GM18519 (cell line): ENCODE measurements around the gene TRPM8.
"Not testable (repeated sequence)": the region's sequence is repeated elsewhere in the genome, so short reads cannot be mapped to it uniquely, and the experiment has no call there.

Experiments used
- ATAC-seq: cut with Tn5 transposase; IDR thresholded peaks from one replicate; pipeline ENCODE4 v1.9.1; 2021; ENCODE audit warnings: mild to moderate bottlenecking, moderate library complexity; ENCODE audit not compliant: unreplicated experiment, low FRiP score

The TRPM8 gene

DNA sequence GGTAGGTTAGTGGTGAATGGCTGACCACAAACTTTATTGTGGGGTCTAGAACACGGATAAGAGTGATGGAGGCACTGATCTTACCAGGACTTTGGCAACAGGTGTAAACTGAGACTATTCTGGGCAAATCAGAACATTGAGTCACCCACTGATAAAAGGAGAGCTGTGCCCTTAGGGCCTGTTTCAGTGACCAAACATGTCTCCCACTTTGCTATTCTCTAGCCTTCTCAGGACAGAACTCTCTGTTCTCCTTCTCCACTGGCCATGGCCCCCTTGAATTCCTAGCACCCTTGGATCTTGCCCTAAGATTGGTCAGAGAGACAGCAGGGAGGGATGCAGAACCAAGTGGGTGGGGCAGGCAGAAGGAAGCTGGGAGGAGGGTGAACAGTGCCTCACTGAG is 18.3 kb downstream of the TRPM8 start:
- ATAC-seq: no peak

DNA sequence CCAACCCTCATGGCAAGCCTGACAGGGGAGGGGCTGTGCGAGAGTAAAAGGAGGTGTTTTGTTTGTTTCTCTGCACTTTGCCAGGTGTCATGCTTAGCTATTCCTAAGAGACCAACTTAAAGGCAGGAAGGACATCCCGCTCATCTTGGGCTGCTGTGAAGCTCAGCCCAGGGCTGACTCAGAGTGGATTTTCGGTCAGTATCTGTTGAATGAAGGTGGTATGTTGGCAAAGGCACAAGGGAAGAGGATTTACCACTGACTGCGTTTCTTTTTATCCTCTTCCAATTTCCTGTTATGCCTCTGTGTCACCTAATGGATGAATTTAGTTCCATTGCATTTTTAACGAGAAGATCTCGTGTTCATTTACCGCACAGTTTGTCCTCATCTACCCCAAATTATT is 18.9 kb downstream of the TRPM8 start:
- ATAC-seq: no peak

DNA sequence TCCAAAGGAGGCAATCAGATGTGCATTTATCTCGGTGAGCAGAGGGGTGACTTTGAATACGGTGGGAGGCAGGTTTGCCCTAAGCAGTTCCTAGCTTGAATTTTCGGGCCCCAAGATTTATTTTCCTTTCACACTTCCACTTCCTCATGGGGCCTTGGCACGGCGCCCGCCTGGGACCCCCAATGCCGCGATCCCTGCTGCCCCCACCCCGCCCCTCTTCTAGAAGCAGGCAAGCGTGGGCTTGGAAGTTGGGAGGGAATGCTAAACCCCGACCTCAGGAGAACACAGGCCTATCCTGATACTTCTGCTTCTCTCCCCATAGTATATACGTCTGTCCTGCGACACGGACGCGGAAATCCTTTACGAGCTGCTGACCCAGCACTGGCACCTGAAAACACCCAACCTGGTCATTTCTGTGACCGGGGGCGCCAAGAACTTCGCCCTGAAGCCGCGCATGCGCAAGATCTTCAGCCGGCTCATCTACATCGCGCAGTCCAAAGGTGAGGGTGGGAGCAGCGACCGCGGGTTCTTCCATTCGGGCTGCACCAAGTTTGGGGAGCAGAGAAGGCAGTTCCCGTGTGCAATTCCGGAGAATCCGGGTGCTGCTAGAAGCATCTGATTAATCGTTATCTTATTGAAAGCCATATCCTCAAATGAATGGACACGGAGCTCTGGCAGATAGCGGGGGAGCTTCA is 21.6 kb downstream of the TRPM8 start:
- ATAC-seq: no peak

DNA sequence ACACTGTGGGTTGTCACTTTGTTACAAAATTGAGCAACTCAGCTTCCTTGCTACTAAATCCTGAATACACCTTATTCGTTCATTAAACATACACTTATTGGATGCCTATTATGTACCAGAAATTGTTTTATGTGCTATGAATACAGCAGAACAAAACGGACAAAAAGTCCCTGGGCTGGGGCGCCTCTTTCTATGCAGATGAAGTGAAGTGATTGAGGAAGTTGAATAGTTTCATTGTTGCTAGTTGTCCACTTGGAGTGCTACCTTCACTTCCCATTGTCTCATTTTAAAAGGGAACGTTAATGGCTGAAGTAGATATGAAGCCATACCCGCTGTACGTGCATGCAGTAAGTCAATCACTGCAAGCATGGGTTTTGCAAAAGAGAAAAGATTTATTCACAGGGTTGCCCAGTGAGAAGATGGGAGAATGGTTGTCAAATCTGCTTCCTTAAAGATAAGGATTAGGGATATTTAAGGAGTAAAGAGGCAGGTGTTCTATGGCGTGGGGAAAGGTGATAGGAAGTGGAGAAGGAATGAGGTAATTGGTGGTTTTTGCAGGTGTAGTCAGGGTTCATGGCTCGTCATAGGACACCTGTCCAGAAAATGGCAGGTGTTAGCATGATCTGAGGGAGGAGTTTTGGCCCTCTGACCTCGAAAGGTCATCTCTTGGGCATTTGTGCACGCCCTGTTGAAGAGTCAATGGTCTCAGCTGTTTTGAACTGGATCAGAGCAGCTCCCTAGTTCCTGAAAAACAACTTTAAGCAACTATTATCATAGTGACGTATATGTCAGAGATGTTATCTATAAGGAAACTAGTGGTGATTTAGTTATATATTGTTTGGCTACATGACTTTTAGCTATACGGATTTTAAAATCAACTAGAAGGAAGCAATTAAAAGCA is 23.5 kb downstream of the TRPM8 start:
- ATAC-seq: no peak

DNA sequence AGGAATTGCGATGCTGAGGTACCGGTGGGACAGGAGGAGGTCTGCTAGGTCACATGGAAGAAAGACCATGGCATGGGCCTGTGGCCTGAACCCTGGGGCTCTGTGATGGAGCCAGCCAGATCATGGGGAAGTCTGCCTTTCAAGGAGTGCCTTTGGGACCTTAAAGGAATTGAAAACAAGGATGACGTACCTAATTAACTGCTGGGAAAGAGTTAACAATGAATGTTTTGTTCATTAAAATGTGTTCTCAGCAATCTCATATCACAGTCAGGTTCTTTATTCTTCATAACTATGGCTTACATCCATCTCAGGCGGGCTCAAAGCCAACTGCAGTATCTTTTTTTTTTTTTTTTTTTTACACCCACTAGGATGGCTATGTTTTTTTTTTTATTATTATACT is 25.6 kb downstream of the TRPM8 start:
- ATAC-seq: no peak

DNA sequence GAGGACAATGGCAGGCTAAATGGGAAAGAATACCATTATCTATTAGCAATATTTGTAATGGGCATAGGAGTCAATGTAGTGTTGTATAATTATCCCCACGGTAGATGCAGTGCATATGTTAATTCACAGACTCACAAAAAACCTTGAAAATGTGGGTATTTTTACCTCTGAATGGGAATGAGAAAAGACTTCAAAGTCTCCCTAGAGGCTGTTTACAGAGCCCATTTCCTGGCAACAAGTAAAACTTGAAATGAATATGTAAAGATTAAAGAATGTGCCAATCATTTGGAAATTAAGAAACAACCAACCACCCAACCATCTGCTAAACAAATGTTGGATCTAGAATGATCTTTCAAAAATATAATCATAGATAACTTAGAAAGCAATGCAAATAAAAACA is 27.1 kb downstream of the TRPM8 start:
- ATAC-seq: no peak

DNA sequence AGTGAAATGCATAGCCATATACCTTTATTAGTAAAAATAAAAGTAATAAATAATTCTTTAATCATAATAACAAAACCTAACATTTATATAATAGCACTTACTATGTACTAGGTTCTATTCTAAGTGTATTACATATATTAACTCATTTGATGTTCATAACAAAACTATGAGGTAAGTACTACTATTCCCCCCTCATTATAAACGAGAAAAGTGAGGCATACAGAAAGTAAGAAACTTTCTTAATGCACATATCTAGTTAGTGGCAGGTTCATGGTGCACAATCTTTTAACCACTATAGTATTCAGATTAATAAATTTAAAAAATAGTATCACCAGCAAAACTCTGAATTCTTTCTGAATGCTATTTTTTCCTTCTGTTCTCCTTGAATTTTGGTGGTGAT is 27.5 kb downstream of the TRPM8 start:
- no peak for ATAC-seq

DNA sequence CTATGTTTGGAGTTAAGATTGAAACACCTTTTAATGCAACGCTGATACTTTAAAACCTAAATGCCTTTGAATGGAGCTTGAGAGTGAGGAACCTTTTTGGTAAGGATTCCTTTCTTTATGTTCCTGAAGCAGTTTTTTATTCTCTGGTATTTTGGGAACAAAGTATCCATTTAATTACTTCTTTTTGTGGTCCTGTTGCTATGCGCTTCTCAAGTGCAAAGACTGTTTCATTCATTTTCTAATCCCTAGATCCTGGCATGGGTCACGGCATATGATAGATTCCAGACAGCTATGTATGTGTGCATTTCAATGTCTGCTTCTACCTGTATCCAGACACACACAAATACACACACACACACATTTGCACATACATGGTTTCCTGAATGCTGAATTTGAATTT is 28.0 kb downstream of the TRPM8 start:
- no peak for ATAC-seq

DNA sequence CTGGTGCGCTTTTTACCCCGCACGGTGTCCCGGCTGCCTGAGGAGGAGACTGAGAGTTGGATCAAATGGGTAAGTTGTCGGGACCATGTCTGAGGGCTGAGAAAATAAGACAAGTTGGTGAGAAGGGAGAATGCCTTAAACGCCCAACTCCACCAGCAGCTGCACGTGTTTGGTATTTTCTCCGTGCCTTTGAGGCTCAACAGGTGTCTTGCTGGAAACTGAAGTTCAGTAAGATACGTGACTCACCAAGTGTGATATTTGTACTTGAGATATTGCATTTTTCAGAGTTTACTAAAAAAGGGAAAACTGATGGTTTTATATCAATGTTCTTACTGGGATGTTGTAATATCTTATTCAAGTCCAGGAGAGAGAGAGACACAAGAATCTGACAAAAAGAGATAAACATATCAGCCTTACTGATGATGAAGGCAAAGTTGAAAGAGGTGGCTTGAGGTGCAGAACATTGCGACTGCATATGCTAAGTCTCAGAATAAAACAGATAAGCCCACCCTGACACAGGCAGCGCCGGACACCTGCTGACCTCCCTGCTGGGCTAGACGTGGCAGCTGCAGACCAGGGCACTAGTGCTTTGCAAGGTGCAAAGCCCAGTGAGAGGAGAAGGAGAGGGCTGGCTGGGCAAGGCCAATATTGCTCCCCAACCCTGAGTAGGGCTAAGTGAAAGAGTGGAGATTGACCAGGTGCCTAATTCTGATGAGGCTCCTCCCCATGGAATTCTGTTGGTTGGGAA is 33.1 kb downstream of the TRPM8 start:
- ATAC-seq: no peak

DNA sequence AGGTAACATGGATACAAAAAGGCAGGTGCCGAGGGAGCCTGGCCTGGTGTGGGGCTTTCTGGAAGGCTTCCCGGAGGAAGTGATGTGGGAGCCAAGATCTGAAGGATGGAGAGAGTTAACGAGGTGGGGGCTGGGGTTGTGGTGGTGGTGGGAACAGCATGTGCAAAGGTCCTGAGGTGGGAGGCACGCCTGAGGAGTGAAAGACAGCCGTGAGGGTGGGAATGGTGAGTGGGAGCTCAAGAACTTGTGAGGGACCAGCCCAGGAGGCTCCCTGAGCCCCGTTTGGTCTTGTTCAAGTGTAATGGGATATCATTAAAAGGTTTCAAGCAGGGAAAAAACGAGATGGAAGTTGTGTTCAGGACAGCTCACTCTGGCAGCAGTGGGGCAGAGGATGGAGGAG is 35.2 kb downstream of the TRPM8 start:
- ATAC-seq: no peak

DNA sequence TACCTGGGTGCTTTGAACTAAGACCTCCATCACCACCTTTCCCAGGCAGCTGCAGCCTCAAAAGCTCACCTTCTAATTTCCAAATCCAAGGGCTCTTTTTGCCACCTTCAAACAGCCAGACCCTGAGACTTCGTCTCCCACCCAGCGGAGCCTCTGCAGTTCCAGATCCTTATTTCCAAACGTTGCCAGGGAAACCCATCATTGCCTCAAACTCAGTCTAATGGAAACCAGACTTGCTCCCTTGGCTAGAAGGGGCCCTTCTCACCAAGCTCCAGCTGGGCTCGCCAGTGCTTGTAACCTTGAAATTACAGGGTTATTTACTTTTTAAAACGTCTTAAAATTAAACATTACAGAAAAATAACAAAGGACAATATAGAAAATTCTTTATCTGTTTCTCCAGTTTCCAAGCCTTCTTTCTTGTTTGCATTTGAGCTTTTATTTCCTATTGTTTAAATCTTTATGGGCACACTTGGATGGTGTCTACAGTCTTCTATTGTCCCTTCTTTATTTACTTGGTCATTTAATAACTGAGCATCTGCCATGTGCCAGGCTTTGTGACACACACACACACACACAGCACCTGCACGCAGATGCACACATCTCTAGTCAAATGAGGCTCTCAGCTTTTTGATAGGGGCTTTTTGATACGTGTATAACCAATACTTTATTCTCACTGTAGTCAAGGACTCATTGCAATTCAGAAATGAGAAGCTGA is 36.1 kb downstream of the TRPM8 start:
- no peak for ATAC-seq

DNA sequence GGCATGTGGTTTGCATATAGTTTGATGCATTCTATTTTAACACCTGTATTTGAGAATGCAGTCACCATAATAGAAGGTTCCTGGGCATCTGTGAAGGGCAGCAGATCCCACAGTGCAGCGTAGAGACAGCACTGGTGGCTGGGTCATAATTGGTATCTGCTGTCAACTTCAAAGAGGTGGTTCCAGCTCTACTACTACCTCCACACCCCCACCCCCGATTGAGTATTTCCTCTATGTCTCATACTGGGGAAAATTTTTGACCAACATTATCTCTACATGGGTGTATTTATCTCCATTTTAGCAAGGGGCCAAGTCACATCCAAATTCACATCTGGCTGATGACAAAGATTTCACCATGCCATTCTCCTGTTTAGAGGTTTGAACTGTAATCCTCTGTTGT is 43.0 kb downstream of the TRPM8 start:
- no peak for ATAC-seq

DNA sequence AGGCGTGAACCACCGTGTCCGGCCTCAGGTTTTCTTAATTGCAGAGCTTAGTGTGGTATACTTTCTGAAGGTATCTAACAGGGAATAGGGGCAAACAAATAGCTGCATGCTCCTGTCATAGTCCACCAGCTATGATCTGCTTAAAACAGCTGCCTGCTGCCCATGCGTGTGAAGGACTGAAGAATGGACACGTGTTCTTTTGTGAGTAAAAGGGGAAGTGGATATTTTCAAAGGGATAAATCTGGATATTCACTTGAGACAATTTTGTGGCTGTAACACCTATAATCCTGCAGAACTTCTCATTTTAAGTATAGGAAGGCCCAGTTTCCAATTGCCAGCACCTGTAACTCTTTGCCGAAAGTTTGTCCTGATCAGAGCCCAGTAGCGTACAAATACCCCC is 44.7 kb downstream of the TRPM8 start:
- no peak for ATAC-seq

DNA sequence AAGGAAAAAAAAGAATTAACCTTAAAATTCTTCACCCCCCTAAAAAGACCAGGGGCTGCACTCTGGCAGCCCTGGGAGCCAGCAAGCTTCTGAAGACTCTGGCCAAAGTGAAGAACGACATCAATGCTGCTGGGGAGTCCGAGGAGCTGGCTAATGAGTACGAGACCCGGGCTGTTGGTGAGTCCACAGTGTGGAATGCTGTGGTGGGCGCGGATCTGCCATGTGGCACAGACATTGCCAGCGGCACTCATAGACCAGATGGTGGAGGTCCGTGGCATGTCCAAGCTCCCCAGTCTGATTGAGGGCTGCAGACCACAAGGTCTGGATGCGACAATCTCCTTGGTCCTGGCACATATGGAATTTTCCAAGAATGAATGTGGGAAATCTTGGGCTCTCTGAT is 47.4 kb downstream of the TRPM8 start:
- no peak for ATAC-seq

DNA sequence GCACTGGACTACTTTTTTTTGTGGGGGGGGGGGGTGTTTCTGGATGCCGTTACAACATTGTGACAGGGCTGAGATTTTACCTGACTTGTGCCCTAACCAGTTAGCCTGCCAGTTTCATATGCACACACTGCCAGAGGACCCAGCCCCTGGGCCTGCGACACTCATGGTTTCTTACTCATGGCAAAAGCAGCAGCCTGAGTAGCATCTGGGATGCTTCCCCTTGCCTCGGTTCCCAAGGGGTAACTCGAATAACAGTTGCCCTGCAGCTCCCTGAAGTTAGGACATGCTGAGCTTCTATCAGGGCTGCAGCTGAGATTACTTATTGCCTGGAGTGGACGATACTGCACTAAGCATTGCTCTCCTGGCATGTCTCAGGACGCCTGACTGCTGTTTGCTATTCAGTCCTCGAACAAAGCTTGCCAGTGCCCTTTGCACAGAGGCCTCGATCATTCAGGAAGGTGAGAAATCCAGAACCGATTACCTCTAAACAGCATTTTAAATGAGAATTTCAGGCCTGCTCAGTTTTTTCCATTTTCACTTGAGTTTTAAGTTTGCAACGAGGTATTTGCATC is 47.9 kb downstream of the TRPM8 start:
- no peak for ATAC-seq

DNA sequence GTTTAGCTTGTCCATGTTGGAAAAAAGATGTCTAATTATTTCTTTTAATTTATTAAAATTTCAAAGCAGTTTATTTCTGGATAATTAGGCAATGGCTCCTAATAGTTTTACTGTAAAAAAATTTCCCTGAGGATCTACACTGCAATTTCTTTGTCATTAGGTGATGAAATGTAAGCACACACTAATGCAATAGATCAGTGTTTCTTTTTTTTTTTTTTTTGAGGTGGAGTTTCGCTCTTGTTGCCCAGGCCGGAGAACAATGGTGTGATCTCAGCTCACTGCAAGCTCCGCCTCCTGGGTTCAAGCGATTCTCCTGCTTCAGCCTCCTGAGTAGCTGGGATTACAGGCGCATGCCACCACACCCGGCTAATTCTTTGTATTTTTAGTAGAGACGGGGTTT is 48.5 kb downstream of the TRPM8 start:
- ATAC-seq: not testable (repeated sequence)

DNA sequence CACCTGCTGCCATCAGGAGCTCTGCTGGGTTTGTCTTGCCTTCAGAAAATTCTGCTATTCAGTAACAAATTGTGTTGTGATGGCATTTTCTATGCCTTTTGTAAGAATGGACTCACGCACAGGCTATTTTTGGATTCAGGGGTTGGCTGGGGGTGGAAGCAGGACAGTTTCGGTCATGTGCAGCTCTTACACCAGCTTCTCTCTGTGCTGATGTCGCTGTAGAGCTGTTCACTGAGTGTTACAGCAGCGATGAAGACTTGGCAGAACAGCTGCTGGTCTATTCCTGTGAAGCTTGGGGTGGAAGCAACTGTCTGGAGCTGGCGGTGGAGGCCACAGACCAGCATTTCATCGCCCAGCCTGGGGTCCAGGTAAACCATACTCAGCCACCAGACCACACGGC is 49.2 kb downstream of the TRPM8 start:
- no peak for ATAC-seq

DNA sequence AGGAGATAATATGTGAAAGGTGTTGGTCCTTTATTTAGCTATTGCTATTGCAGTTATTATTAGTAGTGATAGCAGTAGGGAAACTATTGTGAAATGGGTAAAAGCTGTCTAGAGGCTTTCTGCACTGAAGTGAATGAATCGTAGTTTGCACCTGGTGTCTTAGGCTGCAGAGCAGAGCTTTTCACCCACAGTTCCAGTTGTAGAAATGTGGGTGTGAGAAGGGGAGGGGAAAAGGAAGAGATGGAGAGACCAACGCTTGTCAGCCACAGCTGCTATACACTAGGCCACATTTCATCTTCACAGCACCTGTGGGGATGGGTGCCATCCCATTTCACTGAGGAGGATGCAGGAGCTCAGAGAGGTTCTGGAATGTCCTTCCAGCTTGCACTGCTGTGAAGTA is 50.0 kb downstream of the TRPM8 start:
- no peak for ATAC-seq

DNA sequence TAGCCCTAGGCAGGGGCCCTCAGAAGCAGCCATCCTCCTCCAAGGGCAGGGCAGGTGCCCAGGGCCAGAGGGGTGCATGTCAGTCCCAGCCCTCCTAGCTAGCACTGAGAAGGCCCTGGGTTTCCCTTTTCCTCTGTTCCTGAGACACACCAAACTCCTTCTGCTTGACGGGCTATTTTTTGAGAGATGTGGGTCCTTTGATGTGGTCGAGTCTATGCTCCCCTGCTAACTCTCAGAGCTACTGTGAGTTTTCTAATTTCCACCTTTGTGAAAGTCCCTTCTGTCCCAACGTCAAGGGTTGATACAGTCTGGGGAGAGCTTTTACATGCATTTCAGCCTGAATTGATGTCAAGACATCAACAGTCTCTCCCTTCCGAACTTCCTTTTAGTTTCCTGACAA is 51.4 kb downstream of the TRPM8 start:
- no peak for ATAC-seq

DNA sequence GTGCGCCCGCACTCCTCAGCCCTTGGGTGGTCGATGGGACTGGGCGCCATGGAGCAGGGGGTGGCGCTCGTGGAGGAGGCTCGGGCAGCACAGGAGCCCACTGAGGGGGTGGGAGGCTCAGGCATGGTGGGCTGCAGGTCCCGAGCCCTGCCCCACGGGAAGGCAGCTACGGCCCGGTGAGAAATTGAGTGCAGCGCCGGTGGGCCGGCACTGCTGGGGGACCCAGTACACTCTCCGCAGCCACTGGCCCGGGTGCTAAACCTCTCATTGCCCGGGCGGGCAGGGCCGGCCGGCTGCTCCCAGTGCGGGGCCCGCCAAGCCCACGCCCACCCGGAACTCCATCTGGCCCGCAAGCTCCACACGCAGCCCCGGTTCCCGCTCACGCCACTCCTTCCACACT is 55.3 kb downstream of the TRPM8 start:
- not testable (repeated sequence) for ATAC-seq
